Transverse colon (tissue), 4 donors: ENCODE data around the gene PRIMPOL. TPM values are rescaled to one million over a fixed set of nuclear protein-coding genes. Genes with fewer than 3 reads are reported as not detected.

Experiments
- DNase-seq: peaks from one replicate; pipeline ENCODE4 v3.0.0-alpha.2; 2019
- H3K27ac ChIP-seq, 4 donors: fragments of 200-600 bp; sonication (generic); 2 replicates each; pipeline ENCODE4 v1.5.1; 2016 to 2018; ENCODE audit warnings: inconsistent platforms in 4 of 4
- H3K27me3 ChIP-seq: fragments of 200-600 bp; sonication (generic); 2 replicates; pipeline ENCODE4 v1.5.1; 2017; ENCODE audit warnings: inconsistent platforms
- H3K36me3 ChIP-seq, 4 donors: fragments of 200-600 bp; sonication (generic); 2 replicates each; pipeline ENCODE4 v1.5.1; 2017 to 2019; ENCODE audit warnings: inconsistent platforms in 4 of 4
- H3K4me1 ChIP-seq, 4 donors: fragments of 200-600 bp; sonication (generic); 2 replicates each; pipeline ENCODE4 v1.5.1; 2017 to 2020; ENCODE audit warnings: inconsistent platforms in 4 of 4
- H3K4me3 ChIP-seq, 4 donors: fragments of 200-600 bp; sonication (generic); 1 replicate in 1 of 4; 2 replicates in 3 of 4; pipeline versions ENCODE4 v1.5.1 to v1.6.1; 2017 to 2019; ENCODE audit warnings: inconsistent platforms in 4 of 4
- H3K9me3 ChIP-seq, 2 donors: fragments of 200-600 bp; sonication (generic); 2 replicates each; pipeline ENCODE4 v1.5.1; 2017 to 2019; ENCODE audit warnings: inconsistent platforms in 2 of 2
- CTCF ChIP-seq, 5 experiments: fragments of 200-600 bp in 3 of 5; fragments of 450-650 bp in 2 of 5; sonication (generic) in 3 of 5; IDR thresholded peaks; 1 replicate in 2 of 5; 2 replicates in 3 of 5; pipeline ENCODE4 v1.5.1; 2016 to 2017; ENCODE audit warnings: antibody characterized with exemption in 5 of 5, inconsistent platforms in 3 of 5, mild to moderate bottlenecking in 2 of 5, moderate library complexity in 1 of 5
- EP300 ChIP-seq: sonication (generic); formaldehyde crosslinking; IDR thresholded peaks from one replicate; pipeline ENCODE4 v1.6.1; 2017; ENCODE audit warnings: antibody characterized with exemption, low read depth
- POLR2A ChIP-seq: fragments of 450-650 bp; IDR thresholded peaks from one replicate; pipeline ENCODE4 v1.6.1; 2016; ENCODE audit warnings: antibody characterized with exemption, mild to moderate bottlenecking, moderate library complexity
- POLR2AphosphoS5 ChIP-seq, 3 donors: sonication (generic); formaldehyde crosslinking; IDR thresholded peaks; one replicate each; pipeline ENCODE4 v1.6.1; 2016; ENCODE audit warnings: antibody characterized with exemption in 3 of 3
- WGBS, 2 donors: methylation state at CpG; one replicate each; pipeline ENCODE4 v1.1.5; 2018; ENCODE audit warnings: low coverage in 1 of 2; 5-methylcytosine and 5-hydroxymethylcytosine counted together
- in situ Hi-C, 4 donors: fragments of 200-750 bp; cut with MboI; loops; one replicate each; pipeline versions ENCODE4 v1.15.0 to v1.15.1; 2017; ENCODE audit warnings: low sequenced_read_pairs in 3 of 4, low pct_ligation_motif_present in 1 of 4, low pct_unique_long_range_greater_than_20kb in 1 of 4
- intact Hi-C: fragments of 100-400 bp; cut with DNase I; formaldehyde crosslinking; loops from one replicate; pipeline ENCODE4 v1.15.1; 2023; ENCODE audit warnings: low total_unique reads
- total RNA-seq, 4 donors: library from RNA; depleted of rRNA; stranded (reverse); fragments of >200 nt; gene quantifications; one replicate each; pipeline ENCODE4 v1.1.0, GENCODE V29; 2016

Gene PRIMPOL
- total RNA-seq, 4 donors from 2014 or later: 19.7 to 28.1 (median 24.6) TPM; not detected in 1

- Histone ChIP-seq H3K4me1 (peaks cover 0 to 20% (median 5%) of the 10 kb centered on the region in 4 donors), H3K27ac (peak overlapping the region in 2 of 4 donors; percentile 1 to 39)
- intact Hi-C loops: no loop called here
These were observed 18.6 kb downstream of the PRIMPOL start for GRCh38 chr4:184668096-184668495.

GRCh38 chr4:184668511-184669114 lies 19.1 kb downstream of the PRIMPOL start:
- in situ Hi-C loops: no loop called here
- DNase-seq: no peak
- Histone ChIP-seq H3K4me3 (no peak overlapping the region), H3K4me1 (peaks cover 0 to 20% (median 5%) of the 10 kb centered on the region in 4 donors), H3K36me3 (peaks cover 0 to 10% (median 2%) of the 10 kb centered on the region in 4 donors), H3K9me3 (no peaks in the 10 kb centered on the region), H3K27ac (peak overlapping the region in 3 of 4 donors; percentile 7 to 39 (median 18)), H3K27me3 (no peaks in the 10 kb centered on the region)
- 66 to 80% methylated on average over 9 of the region's 9 CpGs for WGBS, 2 donors
- intact Hi-C loops: no loop called here
- no peak for TF ChIP-seq EP300
- TF ChIP-seq POLR2A: no peak
- no peak for TF ChIP-seq POLR2AphosphoS5 (IDR thresholded peaks at IDR 0.05)
- no peak for TF ChIP-seq CTCF (IDR thresholded peaks at IDR 0.05)

More at GRCh38 chr4:184668096-184668495, 18.6 kb downstream of the PRIMPOL start:
- H3K36me3 ChIP-seq: peaks cover 0 to 10% (median 2%) of the 10 kb centered on the region in 4 donors
- no peaks in the 10 kb centered on the region for H3K27me3 ChIP-seq
- DNase-seq: no peak
- in situ Hi-C loops: no loop called here
- no peak overlapping the region for H3K4me3 ChIP-seq
- 90% methylated on average over 9 of the region's 9 CpGs; no CpG with 5 or more reads in 1 of the 2 donors for WGBS, 2 donors
- H3K9me3 ChIP-seq: no peaks in the 10 kb centered on the region
- TF ChIP-seq POLR2AphosphoS5 (IDR thresholded peaks at IDR 0.05): no peak
- no peak for TF ChIP-seq CTCF (IDR thresholded peaks at IDR 0.05)
- TF ChIP-seq POLR2A: no peak
- TF ChIP-seq EP300: no peak

GRCh38 chr4:184669251-184669650 lies 19.7 kb downstream of the PRIMPOL start:
- WGBS, 2 donors: 88 to 100% methylated on average over 2 to 7 of the region's 7 CpGs
- peaks cover 0 to 10% (median 2%) of the 10 kb centered on the region in 4 donors for H3K36me3 ChIP-seq
- TF ChIP-seq POLR2A: no peak
- no peak for TF ChIP-seq EP300
- no peak for TF ChIP-seq CTCF (IDR thresholded peaks at IDR 0.05)
- no peak for TF ChIP-seq POLR2AphosphoS5 (IDR thresholded peaks at IDR 0.05)
- intact Hi-C loops (no loop called here), in situ Hi-C loops (no loop called here)
- DNase-seq: no peak
- no peaks in the 10 kb centered on the region for H3K27me3 ChIP-seq
- H3K27ac ChIP-seq: peak overlapping the region in 2 of 4 donors; percentile 7 to 18
- H3K4me1 ChIP-seq: peaks cover 0 to 20% (median 5%) of the 10 kb centered on the region in 4 donors
- H3K4me3 ChIP-seq: no peak overlapping the region
- no peaks in the 10 kb centered on the region for H3K9me3 ChIP-seq

GRCh38 chr4:184671101-184671500 lies 21.6 kb downstream of the PRIMPOL start:
- Histone ChIP-seq H3K9me3 (no peaks in the 10 kb centered on the region), H3K4me1 (peaks cover 0 to 25% (median 9%) of the 10 kb centered on the region in 4 donors), H3K36me3 (peaks cover 0 to 10% (median 2%) of the 10 kb centered on the region in 4 donors), H3K27ac (no peak overlapping the region), H3K27me3 (no peaks in the 10 kb centered on the region), H3K4me3 (no peak overlapping the region)
- TF ChIP-seq CTCF (IDR thresholded peaks at IDR 0.05) (no peak), EP300 (no peak), POLR2AphosphoS5 (IDR thresholded peaks at IDR 0.05) (no peak), POLR2A (no peak)
- DNase-seq: peak; percentile 47
- intact Hi-C loops: no loop called here
- in situ Hi-C loops: no loop called here
- 66 to 67% methylated on average over 9 of the region's 9 CpGs for WGBS, 2 donors
